Measurements from ENCODE around the gene FAAP20. TPM values are rescaled to one million over a fixed set of nuclear protein-coding genes. Genes with fewer than 3 reads are reported as not detected.

The FAAP20 gene
- total and polyA plus RNA-seq, 7 donors = 28.4 to 58.0 (median 45.3) TPM

DNA sequence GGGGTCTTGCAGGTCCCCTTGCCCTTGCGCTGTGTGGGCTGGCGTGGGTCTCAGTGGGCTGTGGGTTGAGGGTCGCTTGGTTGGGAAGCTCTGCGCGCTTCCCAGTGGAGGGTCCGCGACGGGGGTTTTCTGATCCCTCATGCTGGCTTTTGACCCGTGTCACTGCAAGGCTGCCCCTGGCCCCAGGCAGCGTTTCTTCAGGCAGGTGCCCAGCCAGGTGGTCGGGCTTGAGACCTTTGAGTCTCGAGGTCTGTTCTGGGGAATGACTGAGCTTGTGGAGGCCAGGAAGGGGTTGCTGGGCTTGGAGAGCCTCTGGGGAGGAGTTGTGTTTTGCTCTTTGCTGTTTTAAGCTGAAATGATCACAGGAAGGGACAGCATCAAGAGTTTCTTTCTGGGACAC, 38.9 kb upstream of the FAAP20 start:
- no peaks in the 10 kb centered on the region for H3K9me3 ChIP-seq
- TF ChIP-seq POLR2A (IDR thresholded peaks at IDR 0.05) = no peak
- WGBS, 2 donors = 73 to 81% methylated on average over 12 of the region's 12 CpGs
- peak overlapping the region; percentile 87 to 92 (median 90) for H3K27ac ChIP-seq
- intact Hi-C loops (cut with DNase I) = no loop called here
- H3K4me1 ChIP-seq = peaks cover 0 to 92% (median 90%) of the 10 kb centered on the region in 4 donors
- H3K36me3 ChIP-seq = no peaks in the 10 kb centered on the region
- no peaks in the 10 kb centered on the region for H3K27me3 ChIP-seq
- H3K4me3 ChIP-seq = peak overlapping the region; percentile 3 to 78 (median 46)
- DNase-seq = no peak

DNA sequence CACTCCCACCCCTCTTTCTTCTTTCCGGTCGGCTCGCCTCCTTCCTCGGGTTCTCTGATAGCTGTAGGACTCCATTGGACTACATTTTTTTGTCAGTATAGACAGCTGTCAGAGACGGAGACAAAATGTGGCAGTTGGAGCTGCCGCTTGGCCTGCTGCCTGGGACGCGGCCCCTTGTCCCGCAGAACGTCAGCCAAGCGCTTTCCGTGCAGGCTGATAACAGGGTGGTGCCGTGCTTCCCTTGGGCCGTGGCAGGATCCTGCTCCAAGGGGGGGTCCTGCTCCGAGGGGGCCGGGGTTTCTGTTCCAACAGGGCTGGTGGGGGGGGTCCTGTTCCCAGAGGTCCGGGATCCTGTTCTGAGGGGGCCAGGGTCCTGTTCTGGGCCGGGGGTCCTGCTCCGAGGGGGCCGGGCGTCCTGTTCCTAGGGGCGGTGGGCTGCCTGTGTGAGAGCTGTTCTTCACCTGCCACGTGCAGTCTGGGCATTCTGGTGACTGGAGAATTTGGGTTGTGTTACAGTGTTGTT, 38.4 kb upstream of the FAAP20 start:
- Histone ChIP-seq H3K4me1 (peaks cover 0 to 87% (median 85%) of the 10 kb centered on the region in 4 donors), H3K36me3 (no peaks in the 10 kb centered on the region), H3K27ac (peak overlapping the region; percentile 87 to 92 (median 90)), H3K4me3 (peak overlapping the region; percentile 58 to 78 (median 62)), H3K27me3 (no peaks in the 10 kb centered on the region), H3K9me3 (no peaks in the 10 kb centered on the region)
- TF ChIP-seq, protein P1, sequence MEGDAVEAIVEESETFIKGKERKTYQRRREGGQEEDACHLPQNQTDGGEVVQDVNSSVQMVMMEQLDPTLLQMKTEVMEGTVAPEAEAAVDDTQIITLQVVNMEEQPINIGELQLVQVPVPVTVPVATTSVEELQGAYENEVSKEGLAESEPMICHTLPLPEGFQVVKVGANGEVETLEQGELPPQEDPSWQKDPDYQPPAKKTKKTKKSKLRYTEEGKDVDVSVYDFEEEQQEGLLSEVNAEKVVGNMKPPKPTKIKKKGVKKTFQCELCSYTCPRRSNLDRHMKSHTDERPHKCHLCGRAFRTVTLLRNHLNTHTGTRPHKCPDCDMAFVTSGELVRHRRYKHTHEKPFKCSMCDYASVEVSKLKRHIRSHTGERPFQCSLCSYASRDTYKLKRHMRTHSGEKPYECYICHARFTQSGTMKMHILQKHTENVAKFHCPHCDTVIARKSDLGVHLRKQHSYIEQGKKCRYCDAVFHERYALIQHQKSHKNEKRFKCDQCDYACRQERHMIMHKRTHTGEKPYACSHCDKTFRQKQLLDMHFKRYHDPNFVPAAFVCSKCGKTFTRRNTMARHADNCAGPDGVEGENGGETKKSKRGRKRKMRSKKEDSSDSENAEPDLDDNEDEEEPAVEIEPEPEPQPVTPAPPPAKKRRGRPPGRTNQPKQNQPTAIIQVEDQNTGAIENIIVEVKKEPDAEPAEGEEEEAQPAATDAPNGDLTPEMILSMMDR (IDR thresholded peaks at IDR 0.05) = no peak
- TF ChIP-seq POLR2AphosphoS5 (IDR thresholded peaks at IDR 0.05) (no peak), EP300 (IDR thresholded peaks at IDR 0.05) (no peak), POLR2A (IDR thresholded peaks at IDR 0.05) (no peak)
- no peak for DNase-seq
- WGBS, 2 donors = 71 to 73% methylated on average over 23 of the region's 23 CpGs
- intact Hi-C loops (cut with DNase I) = no loop called here

DNA sequence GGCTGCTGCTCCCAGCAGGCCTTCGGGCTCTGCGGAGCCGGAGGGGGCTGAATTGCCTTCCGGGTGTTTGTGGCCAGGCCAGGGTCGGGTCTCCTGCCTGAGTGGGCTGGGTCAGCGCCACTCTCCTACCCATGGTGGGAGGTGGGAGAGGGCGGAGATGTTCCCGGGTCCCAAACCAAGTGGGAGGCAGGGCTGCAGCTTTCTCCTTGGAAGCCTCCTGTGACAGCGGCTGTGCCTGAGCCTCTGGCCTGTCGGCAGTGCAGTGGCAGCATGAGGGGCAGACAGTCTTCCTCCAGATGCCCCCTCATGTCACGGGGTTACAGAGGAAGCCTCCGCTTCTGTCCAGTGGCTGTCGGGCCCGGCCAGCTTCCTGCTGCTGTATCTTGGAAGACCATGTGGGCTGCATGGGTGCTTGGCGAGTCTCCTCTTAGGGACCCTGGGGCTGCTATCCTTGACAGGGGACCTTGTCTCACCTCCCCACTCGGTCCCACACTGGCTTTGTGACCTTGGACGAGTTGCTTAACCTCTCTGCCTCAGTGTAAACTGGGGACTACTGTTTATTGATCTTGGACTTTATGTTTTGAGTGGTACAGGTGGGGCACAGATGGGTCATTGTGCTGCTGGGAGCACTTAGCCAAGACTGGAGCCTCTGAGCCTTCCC, 37.8 kb upstream of the FAAP20 start:
- H3K27ac ChIP-seq = peak overlapping the region; percentile 87 to 92 (median 90)
- intact Hi-C loops (cut with DNase I) = no loop called here
- H3K27me3 ChIP-seq = no peaks in the 10 kb centered on the region
- H3K36me3 ChIP-seq = no peaks in the 10 kb centered on the region
- no peaks in the 10 kb centered on the region for H3K9me3 ChIP-seq
- 60 to 63% methylated on average over 17 of the region's 17 CpGs for WGBS, 2 donors
- peaks cover 0 to 82% (median 79%) of the 10 kb centered on the region in 4 donors for H3K4me1 ChIP-seq
- no peak for DNase-seq
- H3K4me3 ChIP-seq = peak overlapping the region; percentile 58 to 78 (median 62)
- TF ChIP-seq POLR2A (IDR thresholded peaks at IDR 0.05) = no peak
- TF ChIP-seq EP300 (IDR thresholded peaks at IDR 0.05) = no peak
- no peak for TF ChIP-seq POLR2AphosphoS5 (IDR thresholded peaks at IDR 0.05)
- TF ChIP-seq, protein P1 (IDR thresholded peaks at IDR 0.05) = no peak

DNA sequence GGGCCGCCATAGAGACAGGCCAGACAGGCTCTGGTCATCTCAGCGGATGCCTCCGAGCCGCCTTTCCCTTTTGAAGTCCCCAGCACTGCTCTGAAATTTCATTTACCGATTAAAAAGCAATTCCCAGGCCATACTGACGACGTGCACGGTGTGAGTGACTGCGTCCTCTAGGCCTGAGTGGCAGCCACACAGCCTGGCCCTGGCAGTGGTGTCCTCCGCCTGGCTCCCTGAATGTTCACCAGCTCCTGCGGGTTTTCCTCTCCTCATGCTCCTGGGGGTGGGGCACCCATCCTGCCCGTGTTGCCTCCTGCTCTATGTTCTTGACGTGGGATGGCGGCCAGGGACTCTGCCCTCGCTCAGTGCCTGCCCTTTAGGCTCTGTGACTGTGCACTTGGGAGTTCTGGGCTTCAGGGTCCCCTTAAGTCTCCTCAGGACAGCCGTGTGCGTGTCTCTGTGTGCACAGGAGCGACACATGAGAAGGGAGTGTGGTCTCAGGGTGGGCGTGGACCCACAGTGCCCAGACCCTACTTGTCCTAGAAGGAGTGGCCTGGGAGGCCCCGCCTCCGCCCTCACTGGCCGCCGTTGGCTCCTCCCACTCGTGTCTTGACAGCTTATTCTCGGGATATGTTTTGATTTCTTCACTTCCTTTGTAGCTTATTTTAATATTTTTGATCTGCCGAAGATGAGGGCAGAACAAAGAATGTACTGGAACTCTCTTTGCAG, 37.1 kb upstream of the FAAP20 start:
- no peaks in the 10 kb centered on the region for H3K36me3 ChIP-seq
- TF ChIP-seq POLR2A (IDR thresholded peaks at IDR 0.05) (no peak), EP300 (IDR thresholded peaks at IDR 0.05) (no peak), POLR2AphosphoS5 (IDR thresholded peaks at IDR 0.05) (peak; percentile 35 to 71 (median 46))
- TF ChIP-seq, protein P1 (IDR thresholded peaks at IDR 0.05) = no peak
- WGBS, 2 donors = 36 to 46% methylated on average over 26 of the region's 26 CpGs
- peak; percentile 95 for DNase-seq
- no peaks in the 10 kb centered on the region for H3K9me3 ChIP-seq
- no peaks in the 10 kb centered on the region for H3K27me3 ChIP-seq
- H3K4me1 ChIP-seq = peaks cover 0 to 78% (median 74%) of the 10 kb centered on the region in 4 donors
- peak overlapping the region; percentile 87 to 92 (median 90) for H3K27ac ChIP-seq
- intact Hi-C loops (cut with DNase I) = loop anchor here (2.0 kb wide), 2 partner anchors 41 to 83 kb away; no protein-coding TSS in a partner anchor
- H3K4me3 ChIP-seq = peak overlapping the region; percentile 58 to 78 (median 62)

Data from sigmoid colon (tissue), 7 donors.